GM12891 (cell line): ENCODE results near the gene CHIT1.

ENCODE experiments used
- POLR2A ChIP-seq: IDR thresholded peaks from 2 replicates; pipeline ENCODE4 v1.6.1; 2011; ENCODE audit warnings: low read depth, low read length, control low read depth
- POLR2AphosphoS5 ChIP-seq: IDR thresholded peaks from 2 replicates; pipeline ENCODE4 v1.6.1; 2011; ENCODE audit warnings: low read depth, low read length, control low read depth
- TAF1 ChIP-seq: IDR thresholded peaks from 2 replicates; pipeline ENCODE4 v1.6.1; 2011; ENCODE audit warnings: low read depth, low read length, control low read depth

GRCh38 chr1:203227371-203228083 lies 1.9 kb downstream of the CHIT1 start:
- TF ChIP-seq POLR2A: no peak
- no peak for TF ChIP-seq POLR2AphosphoS5
- TF ChIP-seq TAF1: no peak
